ENCODE measurements around the gene SERGEF. TPM values are rescaled to one million over a fixed set of nuclear protein-coding genes. Genes with fewer than 3 reads are reported as not detected.

SERGEF gene
- total RNA-seq, 1 donor from 2014 or later: 32.4 TPM

DNA sequence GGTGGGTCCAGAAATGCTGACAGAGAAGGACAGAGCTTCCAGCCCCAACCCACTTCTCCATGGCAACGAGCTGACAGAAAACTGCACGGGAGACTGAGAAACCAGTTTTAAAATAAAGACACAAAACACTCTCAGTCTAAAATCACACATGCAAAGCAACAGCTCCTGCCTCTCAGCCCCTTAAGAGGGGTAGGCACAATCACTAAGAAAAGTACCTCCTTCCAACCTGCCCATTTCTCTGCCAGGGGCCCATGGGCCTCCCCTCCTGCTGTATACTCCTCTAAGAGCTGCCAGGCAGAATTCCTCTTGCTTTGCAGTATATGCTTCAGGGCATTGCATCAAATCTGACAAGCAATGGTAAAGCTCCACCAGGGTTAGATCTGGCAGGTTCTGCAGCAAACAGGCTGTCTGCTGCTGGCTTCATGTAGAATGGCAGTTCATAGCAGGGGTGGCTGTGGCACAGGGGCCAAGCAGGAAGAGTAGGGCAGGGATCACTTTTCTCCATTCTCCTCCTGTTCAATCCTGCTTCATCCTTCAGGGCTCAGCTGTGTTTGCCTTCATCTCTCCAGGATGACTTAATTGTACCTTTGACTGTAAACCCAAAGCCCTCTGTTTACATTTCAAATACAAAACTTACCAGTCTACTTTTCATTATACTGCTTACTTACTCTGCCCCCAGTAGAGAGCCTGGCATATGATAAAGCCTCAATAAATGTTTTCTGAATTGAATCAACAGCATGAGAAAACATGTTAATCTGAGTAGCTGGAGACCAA, 200.6 kb downstream of the SERGEF start:
- Mint-ChIP-seq H3K36me3 (ENCODE audit: insufficient read depth) (no peaks in the 10 kb centered on the region), H3K27me3 (no peaks in the 10 kb centered on the region), H3K4me1 (ENCODE audit: low read depth) (peaks cover 15% of the 10 kb centered on the region), H3K9me3 (ENCODE audit: low read depth) (no peaks in the 10 kb centered on the region), H3K4me3 (ENCODE audit: low read depth) (no peak overlapping the region), H3K27ac (no peak overlapping the region)
- TF ChIP-seq, protein P1, sequence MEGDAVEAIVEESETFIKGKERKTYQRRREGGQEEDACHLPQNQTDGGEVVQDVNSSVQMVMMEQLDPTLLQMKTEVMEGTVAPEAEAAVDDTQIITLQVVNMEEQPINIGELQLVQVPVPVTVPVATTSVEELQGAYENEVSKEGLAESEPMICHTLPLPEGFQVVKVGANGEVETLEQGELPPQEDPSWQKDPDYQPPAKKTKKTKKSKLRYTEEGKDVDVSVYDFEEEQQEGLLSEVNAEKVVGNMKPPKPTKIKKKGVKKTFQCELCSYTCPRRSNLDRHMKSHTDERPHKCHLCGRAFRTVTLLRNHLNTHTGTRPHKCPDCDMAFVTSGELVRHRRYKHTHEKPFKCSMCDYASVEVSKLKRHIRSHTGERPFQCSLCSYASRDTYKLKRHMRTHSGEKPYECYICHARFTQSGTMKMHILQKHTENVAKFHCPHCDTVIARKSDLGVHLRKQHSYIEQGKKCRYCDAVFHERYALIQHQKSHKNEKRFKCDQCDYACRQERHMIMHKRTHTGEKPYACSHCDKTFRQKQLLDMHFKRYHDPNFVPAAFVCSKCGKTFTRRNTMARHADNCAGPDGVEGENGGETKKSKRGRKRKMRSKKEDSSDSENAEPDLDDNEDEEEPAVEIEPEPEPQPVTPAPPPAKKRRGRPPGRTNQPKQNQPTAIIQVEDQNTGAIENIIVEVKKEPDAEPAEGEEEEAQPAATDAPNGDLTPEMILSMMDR (IDR thresholded peaks at IDR 0.05; ENCODE audit: unreplicated experiment): no peak
- no peak for DNase-seq (ENCODE audit: low spot score, unreplicated experiment)

GRCh38 chr11:17811352-17811751, 201.5 kb downstream of the SERGEF start:
- H3K9me3 Mint-ChIP-seq (ENCODE audit: low read depth): no peaks in the 10 kb centered on the region
- H3K27me3 Mint-ChIP-seq: no peaks in the 10 kb centered on the region
- TF ChIP-seq, protein P1 (IDR thresholded peaks at IDR 0.05; ENCODE audit: unreplicated experiment): no peak
- no peak for DNase-seq (ENCODE audit: low spot score, unreplicated experiment)
- no peaks in the 10 kb centered on the region for H3K36me3 Mint-ChIP-seq (ENCODE audit: insufficient read depth)
- no peak overlapping the region for H3K27ac Mint-ChIP-seq
- no peak overlapping the region for H3K4me3 Mint-ChIP-seq (ENCODE audit: low read depth)
- peaks cover 15% of the 10 kb centered on the region for H3K4me1 Mint-ChIP-seq (ENCODE audit: low read depth)

DNA sequence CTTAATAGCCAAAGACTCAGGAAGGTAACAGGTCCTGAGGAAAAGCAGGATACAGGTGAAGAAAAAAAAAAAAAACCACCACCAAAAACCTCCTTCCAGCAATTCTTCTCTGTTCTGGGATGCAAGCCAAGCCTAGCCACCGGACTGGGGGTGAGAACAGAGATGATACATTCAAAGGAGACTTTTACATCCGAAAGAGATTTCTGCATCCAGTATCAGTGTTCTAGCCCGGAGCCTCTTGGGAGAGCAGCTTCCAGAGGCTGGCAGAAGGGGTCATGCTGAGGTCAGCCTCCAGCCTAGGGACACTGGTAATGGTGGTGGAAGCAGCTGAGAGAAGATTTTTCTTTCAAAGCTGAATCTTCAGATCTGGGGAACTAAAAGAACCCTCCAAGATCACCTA, 202.1 kb downstream of the SERGEF start:
- Mint-ChIP-seq H3K27me3 (no peaks in the 10 kb centered on the region), H3K9me3 (ENCODE audit: low read depth) (no peaks in the 10 kb centered on the region), H3K4me3 (ENCODE audit: low read depth) (no peak overlapping the region), H3K27ac (no peak overlapping the region), H3K36me3 (ENCODE audit: insufficient read depth) (no peaks in the 10 kb centered on the region), H3K4me1 (ENCODE audit: low read depth) (peaks cover 15% of the 10 kb centered on the region)
- TF ChIP-seq, protein P1 (IDR thresholded peaks at IDR 0.05; ENCODE audit: unreplicated experiment): no peak
- no peak for DNase-seq (ENCODE audit: low spot score, unreplicated experiment)

GRCh38 chr11:17810041-17810440, 202.8 kb downstream of the SERGEF start:
- no peaks in the 10 kb centered on the region for H3K27me3 Mint-ChIP-seq
- H3K4me1 Mint-ChIP-seq (ENCODE audit: low read depth): peaks cover 15% of the 10 kb centered on the region
- H3K9me3 Mint-ChIP-seq (ENCODE audit: low read depth): no peaks in the 10 kb centered on the region
- H3K4me3 Mint-ChIP-seq (ENCODE audit: low read depth): no peak overlapping the region
- no peaks in the 10 kb centered on the region for H3K36me3 Mint-ChIP-seq (ENCODE audit: insufficient read depth)
- TF ChIP-seq, protein P1 (IDR thresholded peaks at IDR 0.05; ENCODE audit: unreplicated experiment): no peak
- no peak for DNase-seq (ENCODE audit: low spot score, unreplicated experiment)
- H3K27ac Mint-ChIP-seq: no peak overlapping the region

DNA sequence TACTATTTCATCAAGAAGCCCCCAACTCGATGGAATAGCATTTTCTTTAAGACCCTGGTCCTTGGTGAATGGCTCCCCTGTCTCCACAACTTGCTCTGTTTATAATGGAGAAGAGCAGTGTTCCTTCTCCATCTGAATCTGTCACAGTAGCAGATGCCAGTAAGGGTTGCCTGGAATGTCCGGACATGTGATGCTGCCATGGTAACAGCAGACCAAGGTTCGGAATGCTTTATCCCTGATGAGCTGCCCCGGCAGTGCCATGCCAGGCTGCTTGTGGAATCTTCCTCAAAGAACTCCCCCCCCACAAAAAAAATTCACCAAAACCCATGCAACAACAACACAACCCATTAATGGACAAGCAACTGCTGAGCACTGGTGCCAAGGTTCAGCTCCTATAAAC, 205.8 kb downstream of the SERGEF start:
- Mint-ChIP-seq H3K27me3 (no peaks in the 10 kb centered on the region), H3K9me3 (ENCODE audit: low read depth) (no peaks in the 10 kb centered on the region), H3K27ac (no peak overlapping the region), H3K4me3 (ENCODE audit: low read depth) (no peak overlapping the region), H3K36me3 (ENCODE audit: insufficient read depth) (no peaks in the 10 kb centered on the region), H3K4me1 (ENCODE audit: low read depth) (peaks cover 11% of the 10 kb centered on the region)
- DNase-seq (ENCODE audit: low spot score, unreplicated experiment): no peak
- TF ChIP-seq, protein P1 (IDR thresholded peaks at IDR 0.05; ENCODE audit: unreplicated experiment): no peak
